Measurements from ENCODE around the gene TBCD. TPM values are rescaled to one million over a fixed set of nuclear protein-coding genes. Genes with fewer than 3 reads are reported as not detected.

Gene TBCD
- total RNA-seq, 3 donors from 2014 or later, result 45.4 to 65.9 (median 53.3) TPM

GRCh38 chr17:82932518-82933310, 180.8 kb downstream of the TBCD start:
- no peak overlapping the region for H3K4me3 ChIP-seq
- TF ChIP-seq POLR2AphosphoS5 (IDR thresholded peaks at IDR 0.05) (no peak), POLR2A (IDR thresholded peaks at IDR 0.05) (no peak), CTCF (IDR thresholded peaks at IDR 0.05) (no peak)
- no peaks in the 10 kb centered on the region for H3K27me3 ChIP-seq
- no peaks in the 10 kb centered on the region for H3K36me3 ChIP-seq
- intact Hi-C loops (cut with DNase I; ENCODE audit: low total_unique reads), result no loop called here
- H3K9me3 ChIP-seq, result no peaks in the 10 kb centered on the region
- peak in 1 of 2 donors; percentile 41 for DNase-seq (ENCODE audit: low spot score in 2 of 2)
- peaks cover 0 to 5% of the 10 kb centered on the region in 2 donors for H3K4me1 ChIP-seq
- H3K27ac ChIP-seq, result peak overlapping the region; percentile 54 to 74

- Histone ChIP-seq H3K4me3 (no peak overlapping the region), H3K27me3 (no peaks in the 10 kb centered on the region), H3K9me3 (no peaks in the 10 kb centered on the region), H3K36me3 (no peaks in the 10 kb centered on the region), H3K4me1 (peaks cover 0 to 5% of the 10 kb centered on the region in 2 donors), H3K27ac (no peak overlapping the region)
- intact Hi-C loops (cut with DNase I; ENCODE audit: low total_unique reads), result no loop called here
- no peak for DNase-seq (ENCODE audit: low spot score in 2 of 2)
- no peak for TF ChIP-seq POLR2A (IDR thresholded peaks at IDR 0.05)
- TF ChIP-seq CTCF (IDR thresholded peaks at IDR 0.05), result no peak
- no peak for TF ChIP-seq POLR2AphosphoS5 (IDR thresholded peaks at IDR 0.05)
These were observed 182.0 kb downstream of the TBCD start for GRCh38 chr17:82933911-82934310.

- peak in 1 of 2 donors; percentile 38 for DNase-seq (ENCODE audit: low spot score in 2 of 2)
These were observed 184.3 kb downstream of the TBCD start for GRCh38 chr17:82935966-82936767.

GRCh38 chr17:82936768-82937171, 184.9 kb downstream of the TBCD start:
- H3K4me3 ChIP-seq, result no peak overlapping the region
- intact Hi-C loops (cut with DNase I; ENCODE audit: low total_unique reads), result no loop called here
- H3K4me1 ChIP-seq, result no peaks in the 10 kb centered on the region
- H3K27ac ChIP-seq, result no peak overlapping the region
- DNase-seq (ENCODE audit: low spot score in 2 of 2), result peak in 1 of 2 donors; percentile 47
- no peaks in the 10 kb centered on the region for H3K27me3 ChIP-seq
- no peak for TF ChIP-seq CTCF (IDR thresholded peaks at IDR 0.05)
- no peaks in the 10 kb centered on the region for H3K9me3 ChIP-seq
- H3K36me3 ChIP-seq, result no peaks in the 10 kb centered on the region

More at GRCh38 chr17:82935966-82936767, 184.3 kb downstream of the TBCD start:
- Histone ChIP-seq H3K27ac (no peak overlapping the region), H3K9me3 (no peaks in the 10 kb centered on the region), H3K4me1 (peaks cover 0 to 4% of the 10 kb centered on the region in 2 donors), H3K27me3 (no peaks in the 10 kb centered on the region), H3K36me3 (no peaks in the 10 kb centered on the region), H3K4me3 (no peak overlapping the region)
- no peak for TF ChIP-seq POLR2A (IDR thresholded peaks at IDR 0.05)
- intact Hi-C loops (cut with DNase I; ENCODE audit: low total_unique reads), result no loop called here

- Histone ChIP-seq H3K9me3 (no peaks in the 10 kb centered on the region), H3K4me1 (no peaks in the 10 kb centered on the region), H3K27me3 (no peaks in the 10 kb centered on the region), H3K36me3 (no peaks in the 10 kb centered on the region), H3K27ac (no peak overlapping the region), H3K4me3 (no peak overlapping the region)
- TF ChIP-seq POLR2AphosphoS5 (IDR thresholded peaks at IDR 0.05) (no peak), POLR2A (IDR thresholded peaks at IDR 0.05) (no peak), CTCF (IDR thresholded peaks at IDR 0.05) (no peak)
- DNase-seq (ENCODE audit: low spot score in 2 of 2), result peak in 1 of 2 donors; percentile 43
- intact Hi-C loops (cut with DNase I; ENCODE audit: low total_unique reads), result no loop called here
These were observed 185.8 kb downstream of the TBCD start for GRCh38 chr17:82937411-82938371.

Data from breast epithelium (tissue), 4 donors.